C4-2B (cell line): ENCODE results near the gene MICU2.

Experiments used
- ZFX ChIP-seq: fragments of 450-650 bp; IDR thresholded peaks from 2 replicates; pipeline ENCODE4 v1.6.1; 2017
- TF ChIP-seq, protein P1 (sequence below): fragments of 450-650 bp; conservative IDR thresholded peaks from 2 replicates; pipeline ENCODE4 v1.5.1; 2017; ENCODE audit warnings: mild to moderate bottlenecking

GRCh38 chr13:21557995-21558394, 46.0 kb downstream of the MICU2 start:
- TF ChIP-seq, protein P1, sequence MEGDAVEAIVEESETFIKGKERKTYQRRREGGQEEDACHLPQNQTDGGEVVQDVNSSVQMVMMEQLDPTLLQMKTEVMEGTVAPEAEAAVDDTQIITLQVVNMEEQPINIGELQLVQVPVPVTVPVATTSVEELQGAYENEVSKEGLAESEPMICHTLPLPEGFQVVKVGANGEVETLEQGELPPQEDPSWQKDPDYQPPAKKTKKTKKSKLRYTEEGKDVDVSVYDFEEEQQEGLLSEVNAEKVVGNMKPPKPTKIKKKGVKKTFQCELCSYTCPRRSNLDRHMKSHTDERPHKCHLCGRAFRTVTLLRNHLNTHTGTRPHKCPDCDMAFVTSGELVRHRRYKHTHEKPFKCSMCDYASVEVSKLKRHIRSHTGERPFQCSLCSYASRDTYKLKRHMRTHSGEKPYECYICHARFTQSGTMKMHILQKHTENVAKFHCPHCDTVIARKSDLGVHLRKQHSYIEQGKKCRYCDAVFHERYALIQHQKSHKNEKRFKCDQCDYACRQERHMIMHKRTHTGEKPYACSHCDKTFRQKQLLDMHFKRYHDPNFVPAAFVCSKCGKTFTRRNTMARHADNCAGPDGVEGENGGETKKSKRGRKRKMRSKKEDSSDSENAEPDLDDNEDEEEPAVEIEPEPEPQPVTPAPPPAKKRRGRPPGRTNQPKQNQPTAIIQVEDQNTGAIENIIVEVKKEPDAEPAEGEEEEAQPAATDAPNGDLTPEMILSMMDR: peak; percentile 89
- no peak for TF ChIP-seq ZFX
